Measurements from ENCODE around the gene TOM1L1.

- TF ChIP-seq CTCF (IDR thresholded peaks at IDR 0.05 in 4 of 5, conservative IDR thresholded peaks at IDR 0.05 in 1 of 5) (no peak), POLR2A (IDR thresholded peaks at IDR 0.05) (no peak)
Measured at GRCh38 chr17:54900457-54901229, at the start of gene TOM1L1.

All from gastrocnemius medialis (tissue), 4 donors.